CMK (cell line): ENCODE results near the gene CASP5.

Experiments used
- DNase-seq: peaks from one replicate; pipeline ENCODE4 v3.0.0-alpha.2; 2010; ENCODE audit warnings: low read depth

Gene CASP5

GRCh38 chr11:104967534-104968354, 55.2 kb downstream of the CASP5 start:
- DNase-seq, result no peak

- DNase-seq, result no peak
These were observed 57.2 kb downstream of the CASP5 start for GRCh38 chr11:104965735-104966134.

GRCh38 chr11:104964247-104964646, 58.7 kb downstream of the CASP5 start:
- DNase-seq, result no peak

DNA sequence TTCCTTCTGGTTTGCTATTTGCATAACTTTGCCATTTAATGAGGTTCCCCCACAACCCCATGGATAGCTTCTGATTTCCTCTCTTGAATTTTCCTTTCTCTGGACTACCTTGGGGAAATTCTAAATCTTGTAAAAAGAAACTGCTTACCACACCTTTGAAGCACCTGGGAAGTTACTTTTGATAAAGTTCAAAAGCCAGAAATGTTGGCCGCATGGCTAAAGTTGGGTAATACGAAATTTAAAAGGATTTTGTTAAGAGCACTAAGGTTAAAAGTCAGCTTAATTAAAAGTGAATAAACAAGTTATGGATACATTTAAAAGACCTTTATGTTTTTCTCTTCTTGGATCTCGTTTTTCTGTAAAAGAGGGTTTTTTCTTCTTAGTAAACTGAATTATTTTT, 60.1 kb downstream of the CASP5 start:
- no peak for DNase-seq

DNA sequence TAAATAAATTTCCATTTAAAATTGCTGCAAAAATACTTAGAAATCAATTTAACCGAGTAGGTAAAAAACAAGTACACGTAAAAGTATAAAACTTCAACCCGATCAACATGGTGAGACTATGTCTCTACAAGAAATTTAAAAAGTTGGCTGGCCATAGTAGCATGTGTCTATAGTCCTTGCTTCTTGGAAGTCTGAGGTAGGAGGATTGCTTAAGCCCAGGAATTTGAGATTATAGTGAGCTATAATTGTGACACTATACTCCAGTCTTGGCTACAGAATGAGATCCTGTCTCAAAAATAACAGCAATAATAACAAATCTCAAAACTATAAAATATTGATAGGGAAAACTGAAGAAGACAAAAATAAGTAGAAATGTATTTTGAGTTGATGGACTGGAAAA, 65.7 kb downstream of the CASP5 start:
- no peak for DNase-seq

DNA sequence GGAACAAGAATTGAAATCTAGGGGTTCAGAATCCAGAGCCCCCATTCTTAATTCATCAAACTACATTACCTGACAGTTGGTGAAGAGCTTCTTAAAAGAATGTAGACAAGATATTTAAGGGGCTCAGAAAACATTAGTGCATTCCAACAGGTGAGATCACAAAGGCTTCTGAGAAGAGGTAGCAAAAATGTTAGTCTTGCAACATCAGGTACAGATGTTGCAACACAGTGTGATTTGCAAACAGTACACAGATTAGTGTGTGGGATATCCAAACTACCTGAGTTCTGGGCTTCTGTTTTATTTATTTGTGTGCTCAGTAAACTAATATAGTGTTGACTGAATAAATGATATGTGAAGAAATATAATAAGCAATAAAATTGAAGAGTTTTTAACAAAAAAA, 66.4 kb downstream of the CASP5 start:
- DNase-seq, result no peak

GRCh38 chr11:104946907-104947306, 76.1 kb downstream of the CASP5 start:
- DNase-seq, result peak; percentile 44
